ENCODE measurements around the gene MOB1A. TPM values are rescaled to one million over a fixed set of nuclear protein-coding genes. Genes with fewer than 3 reads are reported as not detected.
"Not testable (repeated sequence)": the region's sequence is repeated elsewhere in the genome, so short reads cannot be mapped to it uniquely, and the experiment has no call there.

Gene MOB1A
- total RNA-seq, 1 donor, result 155 TPM

DNA sequence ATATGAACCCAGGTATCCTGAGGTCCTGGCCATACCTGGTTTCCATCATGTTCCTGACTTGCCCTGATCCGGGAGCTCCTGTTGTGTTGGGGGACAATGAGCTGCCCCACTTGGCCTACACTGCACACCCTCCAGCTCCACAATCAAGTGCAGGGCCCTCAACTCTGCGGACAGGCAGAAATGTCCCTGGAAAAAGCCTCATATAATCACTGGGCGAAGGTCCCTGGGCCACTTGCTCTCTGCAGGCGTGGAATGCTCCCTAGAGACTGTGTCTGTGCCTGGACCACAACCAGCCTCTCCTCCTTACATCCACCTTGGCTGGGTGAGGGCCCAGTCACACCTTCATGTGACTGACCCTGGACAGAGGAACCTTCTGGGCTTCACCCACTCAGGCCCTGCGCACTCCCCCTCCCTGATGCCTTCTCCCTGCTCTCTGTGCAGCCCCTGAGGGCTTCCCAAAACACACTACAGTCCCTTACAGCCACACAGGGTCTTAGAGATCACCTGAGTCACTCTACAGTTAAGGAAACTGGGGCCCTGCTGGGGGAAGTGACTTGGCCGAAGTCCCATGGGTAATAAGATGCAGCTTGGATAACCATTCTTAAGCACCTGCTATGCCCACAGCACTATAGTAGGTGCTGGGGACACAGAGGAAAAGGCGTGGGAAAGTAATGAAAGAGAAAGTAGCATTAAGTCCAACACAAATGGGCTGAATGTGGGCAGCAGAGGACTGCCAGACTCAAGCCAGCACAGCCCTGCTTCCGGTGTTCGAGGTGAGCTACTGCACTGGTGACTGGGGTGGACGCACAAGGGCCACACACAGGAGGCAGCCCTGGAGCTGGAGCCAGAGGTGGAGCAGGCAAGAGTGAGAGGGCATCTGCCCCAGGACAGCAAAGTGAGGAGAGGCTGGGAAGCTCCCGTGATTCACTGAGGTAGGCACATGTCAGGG lies 40.8 kb downstream of the MOB1A start:
- TF ChIP-seq CTCF (IDR thresholded peaks at IDR 0.05; ENCODE audit: insufficient read depth, low read depth, low read length), result no peak
- DNase-seq (ENCODE audit: low read depth), result no peak
- no peak overlapping the region for H3K4me3 ChIP-seq (ENCODE audit: low read depth, low read length)

DNA sequence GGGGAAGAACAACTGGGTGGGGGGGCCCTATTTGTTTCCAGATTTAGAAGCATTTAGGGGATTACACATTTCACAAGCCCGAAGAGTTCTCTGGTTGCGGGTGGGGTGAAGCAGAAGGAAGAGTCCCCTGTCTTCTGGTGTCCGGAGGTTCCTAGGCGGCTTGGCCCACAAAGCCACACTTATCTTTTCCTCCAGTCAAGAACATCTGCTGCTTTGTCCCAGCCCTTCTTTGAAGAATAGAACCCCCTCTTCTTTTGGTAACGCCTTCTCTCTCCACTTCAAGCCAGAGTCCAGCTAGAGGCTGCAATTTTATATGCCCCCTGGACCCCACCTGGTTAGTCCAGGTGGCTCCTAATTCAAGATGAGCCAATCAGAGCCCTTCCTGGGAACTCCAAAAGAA lies 46.8 kb downstream of the MOB1A start:
- no peak for DNase-seq (ENCODE audit: low read depth)
- no peak for TF ChIP-seq CTCF (IDR thresholded peaks at IDR 0.05; ENCODE audit: insufficient read depth, low read depth, low read length)
- no peak overlapping the region for H3K4me3 ChIP-seq (ENCODE audit: low read depth, low read length)

GRCh38 chr2:74130211-74130995 lies 48.3 kb downstream of the MOB1A start:
- no peak for DNase-seq (ENCODE audit: low read depth)
- H3K4me3 ChIP-seq (ENCODE audit: low read depth, low read length), result no peak overlapping the region

DNA sequence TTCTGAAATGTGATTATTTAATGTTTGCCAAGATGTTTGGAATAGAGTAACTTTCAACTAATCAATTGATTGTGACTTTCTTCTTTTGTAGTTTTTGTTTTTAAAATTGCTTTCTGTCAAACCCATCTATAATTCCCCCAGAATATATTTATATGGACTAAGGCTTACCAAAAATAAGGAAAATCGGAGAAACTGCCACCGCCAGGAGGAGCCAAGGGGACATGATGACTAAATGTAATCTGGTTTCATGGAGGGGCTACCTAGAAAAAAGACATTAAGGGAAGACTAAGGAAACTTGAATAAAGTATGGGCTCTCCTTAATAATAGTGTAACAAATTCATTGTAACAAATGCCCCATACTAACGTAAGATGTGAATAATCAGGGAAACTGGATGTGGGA lies 50.5 kb downstream of the MOB1A start:
- no peak overlapping the region for H3K4me3 ChIP-seq (ENCODE audit: low read depth, low read length)
- TF ChIP-seq CTCF (IDR thresholded peaks at IDR 0.05; ENCODE audit: insufficient read depth, low read depth, low read length), result peak; percentile 11
- peak; percentile 17 for DNase-seq (ENCODE audit: low read depth)

More at GRCh38 chr2:74130211-74130995, 48.3 kb downstream of the MOB1A start:
- no peak for TF ChIP-seq CTCF (IDR thresholded peaks at IDR 0.05; ENCODE audit: insufficient read depth, low read depth, low read length)

DNA sequence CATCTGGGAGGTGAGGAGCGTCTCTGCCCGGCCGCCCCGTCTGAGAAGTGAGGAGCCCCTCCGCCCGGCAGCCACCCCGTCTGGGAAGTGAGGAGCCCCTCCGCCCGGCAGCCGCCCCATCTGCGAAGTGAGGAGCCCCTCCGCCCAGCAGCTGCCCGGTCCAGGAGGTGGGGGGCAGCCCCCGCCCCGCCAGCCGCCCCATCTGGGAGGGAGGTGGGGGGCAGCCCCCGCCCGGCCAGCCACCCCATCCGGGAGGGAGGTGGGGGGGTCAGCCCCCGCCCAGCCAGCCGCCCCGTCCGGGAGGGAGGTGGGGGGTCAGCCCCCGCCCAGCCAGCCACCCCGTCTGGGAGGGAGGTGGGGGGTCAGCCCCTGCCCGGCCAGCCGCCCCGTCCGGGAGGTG lies 54.7 kb downstream of the MOB1A start:
- DNase-seq (ENCODE audit: low read depth), result not testable (repeated sequence)

GRCh38 chr2:74121846-74122245 lies 56.8 kb downstream of the MOB1A start:
- not testable (repeated sequence) for H3K4me3 ChIP-seq (ENCODE audit: low read depth, low read length); DNase-seq (ENCODE audit: low read depth)

More for the DNA sequence above, 54.7 kb downstream of the MOB1A start:
- not testable (repeated sequence) for H3K4me3 ChIP-seq (ENCODE audit: low read depth, low read length)

DNA sequence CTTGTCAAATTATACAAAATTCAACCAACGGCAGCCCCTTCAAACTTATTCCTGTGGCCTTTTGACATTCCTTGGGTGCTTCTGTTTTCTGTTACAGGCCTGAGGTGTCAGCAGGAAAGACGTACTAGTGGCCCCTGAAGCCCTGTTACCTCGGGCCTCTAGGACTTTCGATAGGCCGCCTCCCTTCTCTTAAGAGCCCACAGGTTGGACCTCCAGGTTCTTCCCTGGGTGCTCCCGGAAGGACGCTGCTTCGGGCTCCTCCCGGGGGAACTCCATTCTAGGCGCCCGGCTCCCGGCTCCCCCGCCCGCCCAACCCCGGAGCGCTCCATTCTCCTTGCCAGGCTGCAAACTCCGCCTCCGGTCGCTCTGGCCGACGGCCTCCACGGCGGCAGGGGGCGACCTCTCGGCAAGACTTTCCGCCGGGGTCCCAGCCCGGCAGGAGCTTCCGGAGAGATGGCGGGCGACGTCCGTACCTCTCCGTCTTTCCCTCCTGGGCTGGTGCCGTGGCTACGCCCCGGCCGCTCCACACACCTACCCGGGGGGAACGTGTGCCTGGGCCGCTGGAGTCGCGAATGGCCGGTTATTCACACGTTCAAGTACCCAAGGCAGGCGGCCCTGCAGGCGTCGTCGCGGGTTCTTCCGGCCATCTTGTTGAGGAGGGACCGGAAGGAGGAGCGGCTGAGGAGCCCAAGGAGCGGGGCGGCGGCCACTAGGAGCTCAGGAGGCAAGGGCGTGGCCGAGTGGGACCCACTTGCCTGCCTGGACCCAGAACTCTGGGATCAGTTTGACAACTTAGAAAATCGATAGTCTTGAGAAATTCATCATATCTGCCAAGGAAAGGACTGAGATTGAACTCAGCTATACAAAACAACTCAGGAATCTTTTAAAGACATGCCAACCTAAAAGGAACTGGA lies 58.5 kb downstream of the MOB1A start:
- peak; percentile 79 for DNase-seq (ENCODE audit: low read depth)
- H3K4me3 ChIP-seq (ENCODE audit: low read depth, low read length), result peak overlapping the region; percentile 76
- peak; percentile 41 for TF ChIP-seq CTCF (IDR thresholded peaks at IDR 0.05; ENCODE audit: insufficient read depth, low read depth, low read length)

Measured in fibroblast of villous mesenchyme (primary cell).